GM19240 (cell line): ENCODE data around the gene P4HA3.

Source experiments
- DNase-seq: peaks from one replicate; pipeline ENCODE4 v3.0.0; 2011; ENCODE audit warnings: low spot score; ENCODE audit not compliant: insufficient read length

P4HA3 gene

GRCh38 chr11:74318241-74318932, 6.9 kb upstream of the P4HA3 start:
- no peak for DNase-seq

- no peak for DNase-seq
Measured at GRCh38 chr11:74316772-74317505, 5.5 kb upstream of the P4HA3 start.

- DNase-seq = no peak
Measured at GRCh38 chr11:74312326-74312725, 886 bp upstream of the P4HA3 start.

- DNase-seq = no peak
Measured at GRCh38 chr11:74310857-74311256, 583 bp downstream of the P4HA3 start.

GRCh38 chr11:74307434-74307833, 4.0 kb downstream of the P4HA3 start:
- DNase-seq = no peak

- DNase-seq = no peak
Measured at GRCh38 chr11:74306435-74307175, 4.8 kb downstream of the P4HA3 start.

- DNase-seq = no peak
Measured at GRCh38 chr11:74299015-74299414, 12.4 kb downstream of the P4HA3 start.

GRCh38 chr11:74297484-74297883, 14.0 kb downstream of the P4HA3 start:
- no peak for DNase-seq

GRCh38 chr11:74288911-74289310, 22.5 kb downstream of the P4HA3 start:
- no peak for DNase-seq

GRCh38 chr11:74288161-74288560, 23.3 kb downstream of the P4HA3 start:
- no peak for DNase-seq

GRCh38 chr11:74284466-74284865, 27.0 kb downstream of the P4HA3 start:
- no peak for DNase-seq

GRCh38 chr11:74283580-74284180, 27.8 kb downstream of the P4HA3 start:
- DNase-seq = no peak

- no peak for DNase-seq
Measured at GRCh38 chr11:74282914-74283371, 28.5 kb downstream of the P4HA3 start.

- DNase-seq = no peak
Measured at GRCh38 chr11:74282421-74282820, 29.0 kb downstream of the P4HA3 start.

GRCh38 chr11:74280494-74280893, 30.9 kb downstream of the P4HA3 start:
- DNase-seq = no peak

GRCh38 chr11:74279256-74279655, 32.2 kb downstream of the P4HA3 start:
- DNase-seq = no peak

GRCh38 chr11:74278721-74279161, 32.7 kb downstream of the P4HA3 start:
- no peak for DNase-seq

GRCh38 chr11:74278103-74278502, 33.3 kb downstream of the P4HA3 start:
- no peak for DNase-seq

GRCh38 chr11:74276581-74276980, 34.9 kb downstream of the P4HA3 start:
- DNase-seq = no peak

- no peak for DNase-seq
Measured at GRCh38 chr11:74272276-74272675, 39.2 kb downstream of the P4HA3 start.

GRCh38 chr11:74269161-74269811, 42.2 kb downstream of the P4HA3 start:
- DNase-seq = no peak
